Endothelial cell (in vitro differentiated cells): ENCODE measurements around the gene PLA2G2D. TPM values are rescaled to one million over a fixed set of nuclear protein-coding genes. Genes with fewer than 3 reads are reported as not detected.

Experiments
- DNase-seq: peaks from one replicate; pipeline ENCODE4 v3.0.0; 2021; ENCODE audit warnings: low spot score
- H3K27ac Mint-ChIP-seq: one replicate; pipeline ENCODE4 v1.8.0; 2021; ENCODE audit warnings: mixed read lengths, inconsistent platforms; ENCODE audit not compliant: unreplicated experiment
- H3K27me3 Mint-ChIP-seq: one replicate; pipeline ENCODE4 v1.8.0; 2021; ENCODE audit warnings: mild to moderate bottlenecking, moderate library complexity, mixed read lengths, inconsistent platforms; ENCODE audit not compliant: unreplicated experiment
- H3K36me3 Mint-ChIP-seq: one replicate; pipeline ENCODE4 v1.8.0; 2021; ENCODE audit warnings: mild to moderate bottlenecking, low read depth, mixed read lengths, inconsistent platforms; ENCODE audit not compliant: unreplicated experiment
- H3K4me1 Mint-ChIP-seq: one replicate; pipeline ENCODE4 v1.8.0; 2021; ENCODE audit warnings: mild to moderate bottlenecking, mixed read lengths, inconsistent platforms; ENCODE audit not compliant: unreplicated experiment
- H3K4me3 Mint-ChIP-seq: one replicate; pipeline ENCODE4 v1.8.0; 2021; ENCODE audit warnings: mild to moderate bottlenecking, mixed read lengths, inconsistent platforms; ENCODE audit not compliant: unreplicated experiment
- H3K9me3 Mint-ChIP-seq: one replicate; pipeline ENCODE4 v1.8.0; 2021; ENCODE audit warnings: mixed read lengths, inconsistent platforms; ENCODE audit not compliant: unreplicated experiment
- CTCF ChIP-seq: fragments of 200-600 bp; sonication (generic); IDR thresholded peaks from one replicate; pipeline ENCODE4 v1.5.0; 2021; ENCODE audit warnings: antibody characterized with exemption; ENCODE audit not compliant: unreplicated experiment
- total RNA-seq: library from RNA; stranded (reverse); fragmentation: NEBNext Ultra II Directional; extraction: Animal tissue kit (Norgen Biotek cat#: 25700); gene quantifications from one replicate; pipeline ENCODE4 v1.2.1, GENCODE V29; 2021; ENCODE audit not compliant: unreplicated experiment

PLA2G2D gene
- total RNA-seq, 1 donor from 2014 or later: not detected

GRCh38 chr1:20076710-20077461, 42.5 kb downstream of the PLA2G2D start:
- Mint-ChIP-seq H3K27ac (no peak overlapping the region), H3K9me3 (no peaks in the 10 kb centered on the region), H3K4me3 (no peak overlapping the region), H3K27me3 (peaks cover 8% of the 10 kb centered on the region), H3K4me1 (peaks cover 18% of the 10 kb centered on the region), H3K36me3 (no peaks in the 10 kb centered on the region)
- no peak for DNase-seq
- TF ChIP-seq CTCF: no peak

DNA sequence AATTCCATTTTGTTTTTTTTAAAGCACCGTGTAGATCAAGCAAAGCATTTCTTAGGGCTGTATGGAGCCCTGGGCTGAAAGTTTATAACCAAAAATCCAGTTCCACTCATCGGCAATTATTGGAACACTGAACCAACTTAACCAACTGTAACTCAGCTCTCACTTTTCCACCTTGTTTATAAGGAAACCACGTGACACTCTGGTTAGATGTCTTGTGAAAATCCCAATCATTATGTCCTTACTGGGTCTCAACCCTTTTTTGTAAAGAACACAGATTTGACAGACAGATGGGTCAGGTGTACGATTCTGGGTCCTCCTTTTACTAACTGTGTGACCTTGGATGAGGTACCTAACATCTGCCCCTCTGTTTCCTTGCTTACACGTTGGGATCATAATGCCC, 43.1 kb downstream of the PLA2G2D start:
- Mint-ChIP-seq H3K36me3 (no peaks in the 10 kb centered on the region), H3K4me3 (no peak overlapping the region), H3K4me1 (peaks cover 14% of the 10 kb centered on the region), H3K27me3 (peaks cover 9% of the 10 kb centered on the region), H3K27ac (no peak overlapping the region), H3K9me3 (no peaks in the 10 kb centered on the region)
- DNase-seq: no peak
- TF ChIP-seq CTCF: no peak

- Mint-ChIP-seq H3K9me3 (no peaks in the 10 kb centered on the region), H3K4me1 (peaks cover 5% of the 10 kb centered on the region), H3K27me3 (peaks cover 11% of the 10 kb centered on the region), H3K4me3 (no peak overlapping the region), H3K36me3 (no peaks in the 10 kb centered on the region), H3K27ac (no peak overlapping the region)
- DNase-seq: no peak
- no peak for TF ChIP-seq CTCF
Measured at GRCh38 chr1:20075345-20075744, 44.0 kb downstream of the PLA2G2D start.

GRCh38 chr1:20074725-20075171, 44.6 kb downstream of the PLA2G2D start:
- Mint-ChIP-seq H3K36me3 (no peaks in the 10 kb centered on the region), H3K4me3 (no peak overlapping the region), H3K4me1 (peaks cover 2% of the 10 kb centered on the region), H3K9me3 (no peaks in the 10 kb centered on the region), H3K27ac (no peak overlapping the region), H3K27me3 (peaks cover 12% of the 10 kb centered on the region)
- no peak for DNase-seq
- no peak for TF ChIP-seq CTCF

GRCh38 chr1:20074055-20074724, 45.1 kb downstream of the PLA2G2D start:
- Mint-ChIP-seq H3K9me3 (no peaks in the 10 kb centered on the region), H3K27ac (no peak overlapping the region), H3K4me1 (no peaks in the 10 kb centered on the region)

More at GRCh38 chr1:20074055-20074724, 45.1 kb downstream of the PLA2G2D start:
- H3K36me3 Mint-ChIP-seq: no peaks in the 10 kb centered on the region
- no peak for DNase-seq
- H3K4me3 Mint-ChIP-seq: no peak overlapping the region
- H3K27me3 Mint-ChIP-seq: peaks cover 12% of the 10 kb centered on the region
- no peak for TF ChIP-seq CTCF
